Activated T-cell treated with anti-CD3 and anti-CD28 coated beads for 4 hours (primary cell): Measurements from ENCODE around the gene ARHGAP15.

Source experiments
- DNase-seq: peaks from one replicate; pipeline ENCODE4 v3.0.0-alpha.2; 2020

The ARHGAP15 gene

GRCh38 chr2:143740431-143740830 is 611.2 kb downstream of the ARHGAP15 start:
- DNase-seq = no peak

- DNase-seq = no peak
Measured at GRCh38 chr2:143741205-143741604, 612.0 kb downstream of the ARHGAP15 start.

GRCh38 chr2:143742581-143742980 is 613.4 kb downstream of the ARHGAP15 start:
- no peak for DNase-seq

GRCh38 chr2:143744114-143744513 is 614.9 kb downstream of the ARHGAP15 start:
- DNase-seq = no peak

- DNase-seq = no peak
Measured at GRCh38 chr2:143745060-143745459, 615.8 kb downstream of the ARHGAP15 start.

- no peak for DNase-seq
Measured at GRCh38 chr2:143754742-143755141, 625.5 kb downstream of the ARHGAP15 start.

- no peak for DNase-seq
Measured at GRCh38 chr2:143758629-143759330, 629.6 kb downstream of the ARHGAP15 start.

GRCh38 chr2:143759455-143759854 is 630.2 kb downstream of the ARHGAP15 start:
- DNase-seq = no peak

GRCh38 chr2:143762176-143762928 is 633.1 kb downstream of the ARHGAP15 start:
- no peak for DNase-seq

GRCh38 chr2:143764261-143764660 is 635.0 kb downstream of the ARHGAP15 start:
- no peak for DNase-seq

- no peak for DNase-seq
Measured at GRCh38 chr2:143764706-143765105, 635.5 kb downstream of the ARHGAP15 start.

GRCh38 chr2:143768991-143769390 is 639.8 kb downstream of the ARHGAP15 start:
- DNase-seq = no peak

GRCh38 chr2:143771939-143772338 is 642.7 kb downstream of the ARHGAP15 start:
- DNase-seq = no peak

GRCh38 chr2:143776526-143777297 is 647.5 kb downstream of the ARHGAP15 start:
- no peak for DNase-seq

GRCh38 chr2:143779021-143779420 is 649.8 kb downstream of the ARHGAP15 start:
- DNase-seq = no peak

GRCh38 chr2:143786026-143786765 is 657.0 kb downstream of the ARHGAP15 start:
- no peak for DNase-seq

GRCh38 chr2:143787674-143788073 is 658.5 kb downstream of the ARHGAP15 start:
- DNase-seq = no peak

GRCh38 chr2:143792602-143793001 is 663.4 kb downstream of the ARHGAP15 start:
- DNase-seq = no peak

GRCh38 chr2:143793381-143793780 is 664.2 kb downstream of the ARHGAP15 start:
- no peak for DNase-seq

- no peak for DNase-seq
Measured at GRCh38 chr2:143796051-143796450, 666.8 kb downstream of the ARHGAP15 start.

GRCh38 chr2:143801561-143801960 is 672.3 kb downstream of the ARHGAP15 start:
- no peak for DNase-seq

GRCh38 chr2:143802242-143802641 is 673.0 kb downstream of the ARHGAP15 start:
- no peak for DNase-seq
